Measurements from ENCODE around the gene ZNF772.
"Not testable (repeated sequence)": the region's sequence is repeated elsewhere in the genome, so short reads cannot be mapped to it uniquely, and the experiment has no call there.

ZNF772 gene

DNA sequence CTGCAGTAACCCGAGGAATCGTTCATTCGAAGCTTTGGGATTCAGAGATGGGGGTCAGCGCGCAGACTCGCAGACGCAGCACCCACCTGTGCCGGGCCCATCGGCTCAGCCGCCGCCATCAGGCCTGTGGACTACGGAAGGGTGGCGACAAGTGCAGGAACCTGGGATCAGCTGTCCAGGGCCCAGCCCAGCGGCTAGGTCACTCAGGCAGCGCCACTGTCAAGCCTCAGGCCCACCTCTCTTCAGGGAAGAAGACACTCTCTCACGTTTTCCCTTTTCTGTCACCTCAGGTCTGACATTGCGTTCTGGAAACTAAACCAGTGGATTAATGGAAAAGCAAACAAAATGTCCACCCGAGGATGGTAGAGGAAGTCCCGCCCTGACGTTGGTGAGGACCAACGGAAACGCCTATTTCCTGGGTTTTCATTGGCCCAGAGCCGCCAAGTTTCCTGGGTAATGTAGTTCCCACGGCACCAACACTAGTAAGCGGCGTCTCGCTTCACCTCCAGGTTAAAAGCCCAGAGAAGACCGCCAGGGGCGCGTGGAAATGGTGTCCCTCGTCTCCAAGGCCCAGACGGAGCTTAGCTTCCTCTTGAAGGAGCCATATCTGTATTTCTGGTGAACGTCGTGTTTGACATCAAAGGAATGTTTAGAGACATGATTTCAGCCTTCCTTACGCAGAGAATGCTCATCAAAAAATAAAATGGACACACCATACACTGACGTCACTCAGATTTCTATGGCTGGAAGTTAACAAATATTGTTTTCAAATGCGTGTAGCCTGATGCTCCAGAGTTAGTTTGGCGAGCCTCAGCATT lies at the start of gene ZNF772:
TSS of gene ZNF772 (minus strand) at position 376 of the 818 bp plus-strand sequence. CDS start at position 119, 257 bp downstream.
- peak; percentile 96 for DNase-seq

DNA sequence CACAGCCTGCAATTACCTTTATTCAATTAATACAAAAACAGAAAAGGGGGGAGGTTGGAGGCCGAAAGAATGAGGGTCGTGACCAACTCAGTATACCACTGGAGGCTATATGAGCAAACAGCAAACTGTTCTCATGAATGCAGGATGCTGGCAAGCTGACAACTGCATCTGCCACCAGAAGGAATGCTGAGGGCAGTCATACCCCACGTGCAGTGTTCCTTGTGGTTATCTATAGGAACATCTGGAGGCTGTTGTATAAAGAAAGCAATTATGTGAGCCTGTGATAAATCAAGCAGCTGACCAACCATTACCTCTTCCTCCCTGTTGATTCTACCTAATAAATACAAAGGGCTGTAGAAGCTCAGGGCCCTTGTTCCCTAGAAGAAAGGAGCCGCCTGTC lies 40.7 kb upstream of the ZNF772 start:
- not testable (repeated sequence) for DNase-seq

DNA sequence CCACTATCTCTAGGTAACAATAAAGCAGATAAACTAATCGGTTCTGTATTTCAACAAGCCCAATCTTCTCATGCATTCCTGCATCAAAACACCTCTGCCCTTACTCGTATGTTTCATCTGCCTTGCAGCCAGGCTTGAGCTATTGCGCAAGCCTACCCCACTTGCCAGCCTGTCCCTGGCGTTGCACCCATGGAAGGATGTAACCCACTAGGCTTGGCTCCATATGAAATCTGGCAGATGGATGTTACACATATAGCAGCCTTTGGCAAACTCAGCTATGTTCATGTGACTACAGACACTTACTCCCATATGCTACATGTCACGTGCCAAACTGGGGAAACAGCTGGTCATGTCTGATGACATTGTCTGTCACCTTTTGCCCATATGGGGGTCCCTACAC lies 37.9 kb upstream of the ZNF772 start:
- DNase-seq, result peak; percentile 6

DNA sequence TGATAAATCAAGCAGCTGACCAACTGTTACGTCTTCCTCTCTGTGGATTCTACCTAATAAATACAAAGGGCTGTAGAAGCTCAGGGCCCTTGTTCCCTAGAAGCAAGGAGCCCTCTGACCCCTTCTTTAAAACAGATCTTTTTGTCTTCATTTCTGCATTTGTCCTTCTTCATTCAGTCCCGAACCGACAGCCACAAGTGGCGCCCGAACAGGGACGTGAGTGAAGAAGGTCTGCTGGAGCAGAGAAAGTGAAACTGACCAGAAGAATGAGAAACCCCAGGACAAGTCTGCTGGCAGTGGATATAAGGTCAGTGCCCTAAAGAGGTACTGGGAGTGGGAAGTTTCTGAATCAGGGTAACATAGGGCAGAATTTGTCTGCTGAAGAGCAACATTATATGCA lies 35.5 kb upstream of the ZNF772 start:
- no peak for DNase-seq

DNA sequence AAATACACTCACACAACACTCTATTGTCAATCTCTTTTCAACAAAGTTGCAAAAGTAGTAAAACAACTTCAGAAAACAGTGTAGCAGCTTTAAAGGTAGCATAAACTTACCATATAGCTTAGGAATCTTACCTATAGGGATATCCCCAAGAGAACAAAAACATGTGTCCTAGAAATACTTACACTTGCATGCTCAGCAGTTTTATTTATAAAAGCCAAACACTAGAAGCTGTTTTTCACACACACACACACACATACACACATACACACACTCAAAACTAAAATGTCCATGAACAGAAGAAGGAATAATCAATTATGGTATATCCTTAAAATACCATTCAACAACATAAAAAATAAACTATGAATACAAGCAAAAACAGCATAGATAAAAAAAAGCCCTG lies 34.1 kb upstream of the ZNF772 start:
- no peak for DNase-seq

DNA sequence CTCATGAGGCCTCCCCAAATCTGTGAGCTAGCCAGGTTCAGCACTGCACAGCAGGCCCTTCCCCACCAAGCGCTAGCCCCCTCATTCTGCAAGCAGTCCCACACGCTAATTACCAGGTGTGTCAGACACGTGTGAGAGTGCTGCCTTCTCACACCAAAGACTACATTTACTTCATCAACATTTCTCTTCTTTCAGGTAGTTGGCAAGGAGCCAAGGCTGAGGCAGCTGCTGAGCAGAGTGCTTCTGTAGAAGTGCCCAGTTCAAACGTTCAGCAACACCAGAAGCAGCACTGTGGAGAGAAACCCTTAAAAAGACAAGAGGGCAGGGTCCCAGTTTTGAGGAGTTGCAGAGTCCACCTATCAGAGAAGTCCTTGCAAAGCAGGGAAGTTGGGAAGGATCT lies 28.8 kb upstream of the ZNF772 start:
- no peak for DNase-seq

DNA sequence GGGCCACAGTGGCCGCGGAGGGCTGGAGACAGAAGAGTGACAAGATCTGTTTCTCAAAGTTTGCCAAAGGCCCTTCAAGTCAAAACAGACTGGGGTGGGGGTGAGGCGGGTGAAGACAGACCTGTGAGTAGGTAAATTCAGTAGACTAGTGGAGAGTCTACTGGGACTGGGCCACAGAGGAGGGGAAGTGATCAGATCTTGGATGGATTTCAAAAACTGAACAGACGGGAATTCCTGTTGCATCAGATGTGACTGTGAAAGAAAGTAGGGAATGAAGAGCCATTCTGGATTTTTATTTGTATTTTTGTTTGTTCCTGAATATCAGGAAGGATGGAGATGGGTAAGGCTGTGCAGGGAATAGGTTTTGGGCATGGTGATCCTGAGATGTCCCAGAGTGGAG lies 23.0 kb upstream of the ZNF772 start:
- not testable (repeated sequence) for DNase-seq

DNA sequence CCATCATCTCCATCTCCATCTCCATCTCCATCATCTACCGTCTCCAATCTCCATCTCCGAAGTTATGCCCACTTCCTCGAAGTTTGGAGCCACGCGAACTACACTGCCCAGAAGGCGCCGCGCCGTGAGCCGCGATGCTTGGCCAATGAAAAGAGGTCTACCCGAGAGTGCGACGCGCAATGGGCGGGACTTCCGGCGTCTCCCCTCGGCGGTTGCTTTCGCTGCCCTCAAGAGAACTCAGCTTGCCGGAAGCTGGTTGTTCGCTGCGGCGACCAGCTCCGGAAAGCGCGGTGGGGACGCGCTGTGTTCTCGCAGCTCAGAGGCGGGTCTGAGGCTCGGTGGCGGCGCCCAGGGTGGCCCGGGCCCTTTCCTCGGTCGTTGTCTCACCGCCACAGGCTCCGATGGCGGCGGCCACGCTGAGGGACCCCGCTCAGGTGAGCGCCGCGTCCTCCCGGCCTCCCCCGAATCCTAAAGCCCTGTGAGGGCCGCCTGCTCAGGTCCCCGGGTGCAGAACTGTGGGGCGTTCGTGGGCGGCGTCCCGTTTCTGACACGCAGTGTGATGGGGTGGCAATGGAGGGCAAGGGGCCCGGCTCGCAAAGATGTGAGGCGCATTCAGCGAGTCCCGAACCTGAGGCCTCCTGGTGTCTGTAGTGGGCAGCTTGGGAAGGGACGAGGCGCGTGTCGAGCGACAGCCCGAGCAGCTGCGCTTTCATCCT lies 22.5 kb upstream of the ZNF772 start, which contains the start of gene ZNF773:
TSS of gene ZNF773 (plus strand) at position 259 of the 716 bp plus-strand sequence. CDS start at position 402, 143 bp downstream.
- DNase-seq, result peak; percentile 14

DNA sequence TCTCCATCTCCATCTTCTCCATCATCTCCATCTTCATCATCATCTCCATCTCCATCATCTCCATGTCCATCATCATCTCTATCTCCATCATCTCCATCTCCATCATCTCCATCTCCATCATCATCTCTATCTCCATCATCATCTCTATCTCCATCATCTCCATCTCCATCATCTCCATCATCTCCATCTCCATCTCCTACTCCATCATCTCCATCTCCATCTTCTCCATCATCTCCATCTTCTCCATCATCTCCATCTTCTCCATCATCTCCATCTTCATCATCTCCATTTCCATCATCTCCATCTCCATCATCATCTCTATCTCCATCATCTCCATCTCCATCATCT lies 21.9 kb upstream of the ZNF772 start:
- DNase-seq, result not testable (repeated sequence)

DNA sequence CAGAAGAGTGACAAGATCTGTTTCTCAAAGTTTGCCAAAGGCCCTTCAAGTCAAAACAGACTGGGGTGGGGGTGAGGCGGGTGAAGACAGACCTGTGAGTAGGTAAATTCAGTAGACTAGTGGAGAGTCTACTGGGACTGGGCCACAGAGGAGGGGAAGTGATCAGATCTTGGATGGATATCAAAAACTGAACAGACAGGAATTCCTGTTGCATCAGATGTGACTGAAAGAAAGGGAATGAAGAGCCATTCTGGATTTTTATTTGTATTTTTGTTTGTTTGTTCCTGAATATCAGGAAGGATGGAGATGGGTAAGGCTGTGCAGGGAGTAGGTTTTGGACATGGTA lies 10.9 kb upstream of the ZNF772 start:
- not testable (repeated sequence) for DNase-seq

DNA sequence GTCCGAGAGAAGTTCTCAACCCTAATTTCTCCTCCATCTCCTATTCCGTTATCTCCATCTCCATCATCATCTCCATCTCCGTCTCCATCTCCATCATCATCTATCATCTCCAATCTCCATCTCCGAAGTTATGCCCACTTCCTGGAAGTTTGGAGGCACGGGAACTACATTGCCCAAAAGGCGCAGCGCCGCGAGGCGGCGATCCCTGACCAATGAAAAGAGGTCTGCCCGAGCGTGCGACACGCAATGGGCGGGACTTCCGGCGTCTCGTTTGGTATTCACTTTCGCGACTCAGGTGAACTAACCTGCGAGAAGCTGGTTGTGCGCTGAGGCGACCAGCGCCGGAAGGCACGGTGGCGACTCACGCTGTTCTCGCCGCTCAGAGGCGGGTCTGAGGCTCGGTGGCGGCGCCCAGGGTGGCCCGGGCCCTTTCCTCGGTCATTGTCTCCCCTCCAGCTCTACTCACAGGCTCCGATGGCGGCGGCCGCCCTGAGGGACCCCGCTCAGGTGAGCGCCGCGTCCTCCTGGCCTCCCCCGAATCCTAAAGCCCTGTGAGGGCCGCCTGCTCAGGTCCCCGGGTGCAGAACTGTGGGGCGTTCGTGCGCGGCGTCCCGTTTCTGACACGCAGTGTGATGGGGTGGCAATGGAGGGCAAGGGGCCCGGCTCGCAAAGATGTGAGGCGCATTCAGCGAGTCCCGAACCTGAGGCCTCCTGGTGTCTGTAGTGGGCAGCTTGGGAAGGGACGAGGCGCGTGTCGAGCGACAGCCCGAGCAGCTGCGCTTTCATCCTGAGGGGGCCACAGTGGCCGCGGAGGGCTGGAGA lies 10.3 kb upstream of the ZNF772 start, which contains the start of gene ZNF419:
TSS of gene ZNF419 (plus strand) at position 274 of the 822 bp plus-strand sequence. CDS start at position 475, 201 bp downstream.
- peak; percentile 67 for DNase-seq

DNA sequence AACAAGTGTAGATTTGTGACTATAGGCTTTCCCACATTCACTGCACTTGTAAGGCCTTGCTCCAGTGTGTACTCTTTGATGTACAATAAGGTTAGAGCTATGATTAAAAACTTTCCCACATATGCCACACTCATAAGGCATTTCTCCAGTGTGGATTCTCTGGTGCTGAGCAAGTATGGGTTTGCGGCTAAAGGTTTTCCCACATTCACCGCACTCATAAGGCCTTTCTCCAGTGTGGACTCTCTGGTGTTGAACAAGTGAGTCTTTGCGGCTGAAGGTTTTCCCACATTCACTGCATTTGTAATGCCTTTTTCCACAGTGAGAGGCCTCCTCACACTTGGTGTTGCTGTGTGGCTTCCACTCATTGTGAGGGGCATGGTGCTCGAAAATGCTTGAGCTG lies 3.7 kb downstream of the ZNF772 start:
- DNase-seq, result no peak

DNA sequence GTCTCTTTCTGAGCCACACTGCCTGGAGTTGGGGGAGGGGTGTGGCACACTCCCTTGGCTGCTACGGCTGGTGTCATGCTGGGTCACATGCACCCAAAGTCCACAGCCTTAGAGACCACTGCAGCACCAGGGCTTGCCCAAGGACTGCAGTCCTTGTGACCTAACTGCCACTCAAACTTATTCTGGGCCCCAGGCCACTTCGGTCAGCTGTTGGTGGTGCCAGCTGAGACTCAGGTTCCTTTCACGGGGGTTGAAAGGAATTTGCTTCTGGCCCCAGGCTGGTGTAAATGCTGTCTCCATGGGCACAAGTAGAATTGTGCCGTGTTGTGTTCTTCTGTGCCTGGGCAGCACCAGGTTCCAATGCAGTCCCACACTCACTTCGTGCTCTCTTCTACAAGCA lies 10.9 kb downstream of the ZNF772 start:
- DNase-seq, result no peak

DNA sequence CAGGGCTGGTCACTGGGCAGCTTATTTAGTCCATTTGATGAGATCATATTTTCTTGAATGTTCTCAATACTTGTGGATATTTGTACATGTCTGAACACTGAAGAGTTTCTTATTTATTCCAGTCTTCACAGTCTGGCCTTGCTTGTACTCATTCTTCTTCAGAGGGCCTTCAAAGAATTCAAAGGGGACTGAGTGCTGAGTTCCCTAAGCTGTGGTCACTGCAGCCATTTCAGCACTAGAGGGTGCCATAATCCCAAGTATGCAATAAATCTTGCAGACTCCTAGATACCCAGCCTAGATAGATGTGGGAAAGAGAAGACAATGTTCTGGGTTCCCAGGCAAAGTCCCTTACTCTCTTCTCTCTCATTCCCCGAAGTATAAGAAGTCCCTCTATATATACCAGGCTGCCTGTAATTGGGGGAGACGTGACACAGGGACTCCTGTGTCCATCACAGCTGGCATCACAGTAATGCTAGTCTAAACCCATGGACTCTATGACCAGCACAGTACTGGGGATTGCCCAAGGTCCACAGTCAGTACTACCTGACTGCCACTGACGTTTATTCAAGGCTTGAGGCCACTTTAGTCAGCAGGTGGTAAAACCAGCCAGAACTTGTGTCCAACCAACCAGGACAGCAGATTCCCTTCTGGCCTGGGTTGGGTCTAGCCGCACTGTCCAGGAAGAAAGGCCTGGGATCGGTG lies 11.5 kb downstream of the ZNF772 start:
- DNase-seq, result no peak

DNA sequence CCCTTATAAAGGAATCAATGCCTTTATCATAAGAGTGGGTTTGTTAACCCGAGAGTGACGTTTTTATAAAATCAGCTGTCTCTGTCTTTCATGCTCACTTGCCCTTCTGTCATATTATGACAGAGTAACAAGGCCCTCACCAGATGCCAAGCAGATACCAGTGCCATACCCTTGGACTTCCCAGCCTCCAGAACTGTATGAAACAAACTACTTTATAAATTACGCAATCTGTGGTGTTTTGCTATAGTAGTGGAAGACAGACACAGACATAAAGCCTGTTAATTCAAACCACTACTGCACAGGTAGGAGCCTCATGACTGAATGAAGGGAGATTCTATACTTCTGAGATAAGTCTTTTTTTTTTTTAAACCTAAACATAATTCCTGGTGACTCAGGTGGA lies 25.1 kb downstream of the ZNF772 start:
- no peak for DNase-seq

DNA sequence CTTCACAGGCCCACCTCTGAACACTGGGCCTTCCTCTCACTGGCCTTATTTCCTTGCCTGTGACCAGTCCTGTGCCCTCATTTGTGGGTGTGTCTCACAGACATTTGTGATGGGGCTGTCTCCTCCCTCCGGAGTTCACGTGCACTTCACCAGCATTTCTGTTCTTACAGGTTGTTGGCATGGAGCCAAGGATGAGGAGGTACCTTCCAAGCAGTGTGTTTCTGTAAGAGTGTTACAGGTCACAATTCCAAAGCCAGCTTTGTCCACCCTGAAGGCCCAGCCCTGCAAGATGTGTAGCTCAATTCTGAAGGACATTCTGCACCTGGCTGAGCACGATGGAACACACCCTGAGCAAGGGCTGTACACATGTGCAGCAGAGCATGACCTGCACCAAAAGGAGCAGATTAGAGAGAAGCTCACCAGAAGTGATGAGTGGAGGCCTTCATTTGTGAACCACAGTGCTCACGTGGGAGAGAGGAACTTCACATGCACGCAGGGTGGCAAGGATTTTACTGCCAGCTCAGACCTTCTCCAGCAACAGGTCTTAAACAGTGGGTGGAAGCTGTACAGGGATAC lies 34.2 kb downstream of the ZNF772 start:
- no peak for DNase-seq

DNA sequence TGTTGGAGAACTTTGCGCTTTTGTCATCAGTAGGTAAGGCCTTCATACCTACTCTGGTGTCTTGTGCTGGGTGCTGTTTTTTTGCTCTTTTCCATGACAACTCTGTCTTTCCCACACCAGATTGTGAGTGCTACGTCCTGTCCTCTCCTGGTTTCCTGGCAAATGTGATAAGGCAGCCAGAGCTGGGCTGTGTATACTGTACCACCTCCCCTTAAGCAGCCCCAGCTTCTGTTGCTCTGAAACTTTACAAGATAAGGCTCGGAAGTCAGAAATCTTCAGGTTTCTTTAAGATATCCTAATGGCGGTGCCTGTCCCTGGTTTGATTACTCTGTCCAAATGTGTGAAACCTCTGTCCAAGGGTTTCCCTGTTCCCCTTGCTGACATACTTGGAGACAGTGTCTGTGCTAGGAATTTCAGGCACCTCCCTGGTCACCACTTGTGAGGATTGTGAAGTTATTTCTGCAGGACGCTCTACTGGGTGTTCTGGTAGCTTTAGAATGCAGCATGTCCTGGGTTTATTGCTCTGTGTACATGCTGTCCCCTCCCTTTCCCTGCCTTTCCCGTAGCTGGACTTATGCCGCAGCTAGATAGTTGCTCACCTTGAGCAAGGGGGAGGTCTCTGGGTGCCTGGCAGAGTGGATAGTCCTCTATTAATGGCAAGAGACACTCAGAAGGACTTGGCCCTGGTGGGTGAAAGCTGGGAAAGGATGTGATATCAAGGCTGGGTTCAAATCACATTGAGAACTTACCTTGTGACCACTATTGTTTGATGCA lies 35.2 kb downstream of the ZNF772 start:
- DNase-seq, result no peak

DNA sequence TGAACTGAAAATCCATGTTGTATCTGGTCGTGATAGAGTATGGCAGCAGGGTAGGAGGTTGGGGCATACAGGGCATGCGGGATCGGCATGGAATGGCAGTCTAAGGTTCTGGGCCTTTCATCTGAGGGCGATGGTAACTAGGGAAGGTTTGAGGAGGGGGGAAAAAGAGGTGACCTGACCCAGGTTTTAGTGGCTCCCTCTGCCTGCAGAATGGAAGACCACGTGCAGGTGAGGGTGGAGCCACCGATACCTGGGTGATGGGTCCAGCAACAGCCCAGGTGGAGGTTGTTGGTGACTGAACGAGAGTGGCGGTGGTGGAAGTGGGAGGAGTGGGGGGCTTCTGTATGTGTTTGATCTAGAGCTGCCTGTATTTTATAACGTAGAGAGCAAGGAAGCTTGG lies 38.4 kb downstream of the ZNF772 start:
- DNase-seq, result no peak

DNA sequence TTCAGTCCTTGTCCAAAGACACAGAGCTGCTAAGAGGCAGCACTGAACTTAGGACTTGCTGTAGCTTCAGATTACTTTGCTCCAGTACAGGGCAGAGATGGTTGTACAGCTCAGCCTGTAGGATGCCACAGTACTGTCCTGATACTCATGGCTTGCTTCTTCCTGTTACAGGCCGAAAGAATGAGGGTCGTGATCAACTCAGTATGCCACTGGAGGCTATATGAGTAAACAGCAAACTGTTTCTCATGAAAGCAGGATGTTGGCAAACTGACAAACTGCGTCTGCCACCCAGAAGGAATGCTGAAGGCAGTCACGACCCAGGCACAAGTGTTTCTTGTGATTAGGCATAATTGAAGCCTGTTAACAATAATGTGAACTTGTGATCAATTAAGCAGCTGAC lies 39.4 kb downstream of the ZNF772 start:
- no peak for DNase-seq

DNA sequence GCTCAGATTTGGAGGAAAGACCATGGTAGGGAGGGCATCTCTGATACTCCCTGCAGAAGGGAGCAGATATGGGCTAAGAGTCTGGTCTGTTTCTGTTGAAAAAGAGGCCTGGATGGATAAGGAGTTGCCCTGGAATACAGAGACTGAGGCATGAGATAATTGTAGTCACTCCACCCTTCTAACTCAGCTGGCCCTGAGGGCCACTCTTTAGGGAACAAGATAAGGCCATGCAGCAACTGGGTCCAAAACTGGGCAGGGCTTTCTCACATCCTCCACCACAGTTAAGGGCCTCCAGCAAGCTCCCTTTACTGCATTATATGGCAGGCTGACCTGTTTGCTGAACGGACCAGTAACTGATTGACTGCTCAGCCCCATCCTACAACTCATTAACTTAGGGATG lies 40.9 kb downstream of the ZNF772 start:
- DNase-seq, result no peak

Data from NCI-H1694 treated with DMSO at 0.1 percent for 48 hours (cell line).